GM23338 (cell line): ENCODE results near the gene GPR176. TPM values are rescaled to one million over a fixed set of nuclear protein-coding genes. Genes with fewer than 3 reads are reported as not detected.
A peak's percentile ranks its signal among the peaks of the same experiment; 100 is the strongest.

Experiments used
- ATAC-seq: fragments of 200-7000 bp; cut with Tn5 transposase; 3 replicates; pipeline ENCODE4 v1.9.1; 2020
- DNase-seq: peaks from one replicate; pipeline ENCODE4 v3.0.0-alpha.2; 2015; ENCODE audit warnings: low spot score
- H2AFZ ChIP-seq: fragments of 200-600 bp; sonication (generic); 2 replicates; pipeline ENCODE4 v1.8.0; 2016; ENCODE audit warnings: antibody characterized with exemption, mild to moderate bottlenecking, moderate library complexity
- H3F3A ChIP-seq: fragments of 200-600 bp; sonication (generic); replicated peaks from 2 replicates; pipeline ENCODE4 v1.8.0; 2017; ENCODE audit warnings: antibody characterized with exemption, mixed run types, low read depth
- H3K27ac ChIP-seq: fragments of 200-600 bp; sonication (generic); 2 replicates; pipeline ENCODE4 v1.6.1; 2016; ENCODE audit warnings: low read depth
- H3K27me3 ChIP-seq: fragments of 200-600 bp; sonication (generic); 2 replicates; pipeline ENCODE4 v1.8.0; 2016; ENCODE audit warnings: mild to moderate bottlenecking, mixed run types, moderate library complexity; ENCODE audit not compliant: insufficient read depth
- H3K36me3 ChIP-seq: fragments of 200-600 bp; sonication (generic); 2 replicates; pipeline ENCODE4 v1.8.0; 2016; ENCODE audit warnings: mild to moderate bottlenecking; ENCODE audit not compliant: insufficient read depth
- H3K4me1 ChIP-seq: fragments of 200-600 bp; sonication (generic); 2 replicates; pipeline ENCODE4 v1.8.0; 2016; ENCODE audit warnings: mild to moderate bottlenecking, moderate library complexity; ENCODE audit not compliant: insufficient read depth
- H3K4me2 ChIP-seq: fragments of 200-600 bp; sonication (generic); 2 replicates; pipeline ENCODE4 v1.7.1; 2017; ENCODE audit warnings: mixed run types
- H3K4me3 ChIP-seq: fragments of 200-600 bp; sonication (generic); 2 replicates; pipeline ENCODE4 v1.6.1; 2016; ENCODE audit warnings: mixed run types
- H3K79me2 ChIP-seq: fragments of 200-600 bp; sonication (generic); replicated peaks from 2 replicates; pipeline ENCODE4 v1.8.0; 2017; ENCODE audit warnings: mild to moderate bottlenecking; ENCODE audit not compliant: insufficient read depth
- H3K9me2 ChIP-seq: fragments of 200-600 bp; sonication (generic); 2 replicates; pipeline ENCODE4 v1.8.0; 2017; ENCODE audit not compliant: insufficient read depth
- H4K20me1 ChIP-seq: fragments of 200-600 bp; sonication (generic); replicated peaks from 2 replicates; pipeline ENCODE4 v1.8.0; 2017; ENCODE audit warnings: mild to moderate bottlenecking; ENCODE audit not compliant: insufficient read depth
- H3K27ac Mint-ChIP-seq: 2 replicates; pipeline ENCODE4 v1.8.0; 2020; ENCODE audit warnings: inconsistent platforms, mild to moderate bottlenecking, moderate library complexity, mixed read lengths
- H3K27me3 Mint-ChIP-seq: 3 replicates; pipeline ENCODE4 v1.8.0; 2022; ENCODE audit warnings: low read depth, mild to moderate bottlenecking, moderate library complexity, mixed read lengths, inconsistent platforms; ENCODE audit not compliant: insufficient read depth, poor library complexity
- H3K36me3 Mint-ChIP-seq: 3 replicates; pipeline ENCODE4 v1.8.0; 2021; ENCODE audit warnings: low read depth, mild to moderate bottlenecking, inconsistent platforms, moderate library complexity, mixed read lengths
- H3K4me1 Mint-ChIP-seq: 3 replicates; pipeline ENCODE4 v1.8.0; 2020; ENCODE audit warnings: mild to moderate bottlenecking, inconsistent platforms, mixed read lengths
- H3K4me3 Mint-ChIP-seq: 3 replicates; pipeline ENCODE4 v1.8.0; 2021; ENCODE audit warnings: moderate library complexity, mild to moderate bottlenecking, inconsistent platforms, mixed read lengths
- H3K9me3 Mint-ChIP-seq: 3 replicates; pipeline ENCODE4 v1.8.0; 2020; ENCODE audit warnings: moderate library complexity, mild to moderate bottlenecking, inconsistent platforms, mixed read lengths
- CREB1 ChIP-seq: fragments of 250-450 bp; sonication (Bioruptor Pico); IDR thresholded peaks from 2 replicates; pipeline ENCODE4 v1.5.0; 2020; ENCODE audit warnings: low read depth, mild to moderate bottlenecking, moderate library complexity
- CTCF ChIP-seq, 2 experiments: fragments of 200-600 bp in 1 of 2; sonication (generic) in 1 of 2; conservative IDR thresholded peaks; 2 replicates each; pipeline versions ENCODE4 v1.5.1 to v1.6.1; 2016 to 2017; ENCODE audit warnings: antibody characterized with exemption in 2 of 2, low read depth in 2 of 2, mild to moderate bottlenecking in 2 of 2, moderate library complexity in 1 of 2
- ETS1 ChIP-seq: IDR thresholded peaks from 2 replicates; pipeline ENCODE4 v1.6.1; 2016; ENCODE audit warnings: antibody characterized with exemption
- EZH2 ChIP-seq: fragments of 200-600 bp; sonication (generic); IDR thresholded peaks from one replicate; pipeline ENCODE4 v1.8.0; 2017; ENCODE audit warnings: antibody characterized with exemption, mild to moderate bottlenecking, low read depth; ENCODE audit not compliant: unreplicated experiment
- EZH2phosphoT487 ChIP-seq: fragments of 200-600 bp; sonication (generic); IDR thresholded peaks from one replicate; pipeline ENCODE4 v1.8.1; 2018; ENCODE audit warnings: antibody characterized with exemption; ENCODE audit not compliant: unreplicated experiment
- JUNB ChIP-seq: IDR thresholded peaks from one replicate; pipeline ENCODE4 v1.6.1; 2016; ENCODE audit warnings: antibody characterized with exemption; ENCODE audit not compliant: unreplicated experiment
- NANOG ChIP-seq: IDR thresholded peaks from 2 replicates; pipeline ENCODE4 v1.6.1; 2016; ENCODE audit warnings: antibody characterized with exemption, borderline replicate concordance
- POLR2AphosphoS5 ChIP-seq: IDR thresholded peaks from 2 replicates; pipeline ENCODE4 v1.6.1; 2016; ENCODE audit warnings: antibody characterized with exemption, low read depth
- REST ChIP-seq: IDR thresholded peaks from one replicate; pipeline ENCODE4 v1.6.1; 2018; ENCODE audit warnings: antibody characterized with exemption; ENCODE audit not compliant: unreplicated experiment
- STAT1 ChIP-seq: IDR thresholded peaks from one replicate; pipeline ENCODE4 v1.6.1; 2016; ENCODE audit warnings: antibody characterized with exemption; ENCODE audit not compliant: unreplicated experiment
- ZNF114 ChIP-seq: fragments of 250-450 bp; sonication (Bioruptor Pico); IDR thresholded peaks from 2 replicates; pipeline ENCODE4 v1.5.0; 2020; ENCODE audit warnings: mild to moderate bottlenecking, moderate library complexity
- ZNF331 ChIP-seq: fragments of 250-450 bp; sonication (Bioruptor Pico); IDR thresholded peaks from 2 replicates; pipeline ENCODE4 v1.5.0; 2020; ENCODE audit warnings: low read depth, mild to moderate bottlenecking, moderate library complexity
- ZNF462 ChIP-seq: fragments of 250-450 bp; sonication (Bioruptor Pico); IDR thresholded peaks from 2 replicates; pipeline ENCODE4 v1.5.0; 2020; ENCODE audit warnings: mild to moderate bottlenecking, moderate library complexity
- polyA plus RNA-seq: library from polyadenylated mRNA; unstranded; fragments of >200 nt; fragmentation: Nextera tagmentation; extraction: Ambion mirVana; gene quantifications from 2 replicates; pipeline ENCODE4 v1.2.1, GENCODE V29; 2016
- total RNA-seq: library from RNA; depleted of rRNA; stranded (reverse); fragments of >200 nt; shearing (Covaris generic); gene quantifications from 2 replicates; pipeline ENCODE4 v1.2.3, GENCODE V29; 2014

Gene GPR176
- total and polyA plus RNA-seq, 2 experiments from 2014 or later = 60.0 to 248 TPM

- TF ChIP-seq NANOG = no peak
- no peak for TF ChIP-seq EZH2phosphoT487
- no peak for TF ChIP-seq EZH2
- no peak for TF ChIP-seq POLR2AphosphoS5
- TF ChIP-seq ZNF331 (CRISPR knock-in tag) = no peak
- no peak for TF ChIP-seq JUNB
- no peak for TF ChIP-seq STAT1
These were observed 82.6 kb downstream of the GPR176 start (continued) for GRCh38 chr15:39837454-39837853.

- Mint-ChIP-seq H3K27ac (no peak overlapping the region), H3K27me3 (peaks cover 2% of the 10 kb centered on the region), H3K4me3 (no peak overlapping the region), H3K9me3 (peaks cover 21% of the 10 kb centered on the region), H3K4me1 (peaks cover 48% of the 10 kb centered on the region), H3K36me3 (peaks cover 36% of the 10 kb centered on the region)
- H3K27ac ChIP-seq = peak overlapping the region; percentile 77
- no peak overlapping the region for H3K4me3 ChIP-seq
- no peaks in the 10 kb centered on the region for H3K27me3 ChIP-seq
- H3K79me2 ChIP-seq = peaks cover 100% of the 10 kb centered on the region
- peaks cover 14% of the 10 kb centered on the region for H3K9me2 ChIP-seq
- peaks cover 9% of the 10 kb centered on the region for H3F3A ChIP-seq
- peak; percentile 41 for DNase-seq
- H3K4me2 ChIP-seq = no peak overlapping the region
- 0 out of 2 replicates have a peak, but pooled peaks cover 1% of the 10 kb centered on the region for H3K36me3 ChIP-seq
- no peak overlapping the region for H2AFZ ChIP-seq
- H4K20me1 ChIP-seq = peaks cover 38% of the 10 kb centered on the region
- H3K4me1 ChIP-seq = peaks cover 44% of the 10 kb centered on the region
- ATAC-seq = no peak; the same call in 2 of the 3 replicates
- no peak for TF ChIP-seq ZNF331 (CRISPR knock-in tag)
- no peak for TF ChIP-seq JUNB
- TF ChIP-seq EZH2 = no peak
- TF ChIP-seq NANOG = no peak
- no peak for TF ChIP-seq REST
- TF ChIP-seq ZNF114 (CRISPR knock-in tag) = no peak
- no peak for TF ChIP-seq ZNF462 (CRISPR knock-in tag)
- no peak for TF ChIP-seq EZH2phosphoT487
- TF ChIP-seq STAT1 = no peak
- no peak for TF ChIP-seq ETS1
- TF ChIP-seq CTCF (conservative IDR thresholded peaks at IDR 0.05; ENCODE audit: low read depth in 2 of 2) = no peak
- no peak for TF ChIP-seq CREB1 (CRISPR knock-in tag)
These were observed 84.5 kb downstream of the GPR176 start for GRCh38 chr15:39835550-39835949.
